H1 (cell line): ENCODE measurements around the gene TMC6. TPM values are rescaled to one million over a fixed set of nuclear protein-coding genes. Genes with fewer than 3 reads are reported as not detected.

ENCODE experiments used
- CBX5 ChIP-seq: fragments of 300-800, 300-1000 bp; sonication (generic); IDR thresholded peaks from 2 replicates; pipeline ENCODE4 v1.7.1; 2016; ENCODE audit warnings: antibody characterized with exemption, low read length, low read depth
- CBX8 ChIP-seq: fragments of 300-800, 300-1000 bp; sonication (generic); IDR thresholded peaks from 2 replicates; pipeline ENCODE4 v1.7.1; 2016; ENCODE audit warnings: low read depth, low read length, borderline replicate concordance
- CHD7 ChIP-seq: fragments of 300-600 bp; sonication (generic); IDR thresholded peaks from 2 replicates; pipeline ENCODE4 v1.7.1; 2012; ENCODE audit warnings: low read length, moderate library complexity, mild to moderate bottlenecking, inconsistent platforms; ENCODE audit not compliant: insufficient replicate concordance
- HDAC6 ChIP-seq: IDR thresholded peaks from one replicate; pipeline ENCODE4 v1.7.1; 2012; ENCODE audit warnings: low read depth, mild to moderate bottlenecking, inconsistent platforms, low read length, moderate library complexity
- POU5F1 ChIP-seq: IDR thresholded peaks from 2 replicates; pipeline ENCODE4 v1.6.1; 2011; ENCODE audit warnings: low read depth, mild to moderate bottlenecking, low read length, moderate library complexity
- RNF2 ChIP-seq: fragments of 200-900, 300-1000 bp; sonication (generic); IDR thresholded peaks from 2 replicates; pipeline ENCODE4 v1.7.1; 2016; ENCODE audit warnings: borderline replicate concordance, low read depth, mild to moderate bottlenecking, antibody characterized with exemption, low read length; ENCODE audit not compliant: poor library complexity, severe bottlenecking; ENCODE audit errors: missing control alignments
- SAP30 ChIP-seq: fragments of 300-600 bp; sonication (generic); IDR thresholded peaks from 2 replicates; pipeline ENCODE4 v1.7.1; 2012; ENCODE audit warnings: low read length, moderate library complexity, mild to moderate bottlenecking, inconsistent platforms; ENCODE audit not compliant: insufficient read depth, insufficient replicate concordance
- TAF7 ChIP-seq: optimal IDR thresholded peaks from 2 replicates; pipeline ENCODE3; 2011; ENCODE audit warnings: low read depth, mild to moderate bottlenecking, inconsistent platforms, low read length, moderate library complexity, borderline replicate concordance
- USF2 ChIP-seq: IDR thresholded peaks from 2 replicates; pipeline ENCODE4 v1.6.1; 2011; ENCODE audit warnings: low read length, improper control_type of control experiment
- polyA plus RNA-seq, 7 experiments: library from polyadenylated mRNA; depleted of rRNA in 3 of 7; stranded (reverse) in 5 of 7; unstranded in 2 of 7; fragments of >200 nt in 5 of 7; fragments of 200-250 nt in 2 of 7; gene quantifications; 1 replicate in 5 of 7; 2 replicates in 1 of 7; 4 replicates in 1 of 7; pipeline versions ENCODE4 v1.2.1 to v1.2.3, GENCODE V29; 2011 to 2013; ENCODE audit warnings: missing spikeins in 2 of 7, mixed read lengths in 2 of 7
- total RNA-seq: library from RNA; stranded (reverse); fragmentation: NEBNext Ultra II Directional; extraction: Animal tissue kit (Norgen Biotek cat#: 25700); gene quantifications from 2 replicates; pipeline ENCODE4 v1.2.1, GENCODE V29; 2021

The TMC6 gene
- total and polyA plus RNA-seq, 2 of the 8 experiments (the other 6 are each of a cell fraction or from before 2014, with no cell fraction given), result 39.4 to 77.6 TPM

DNA sequence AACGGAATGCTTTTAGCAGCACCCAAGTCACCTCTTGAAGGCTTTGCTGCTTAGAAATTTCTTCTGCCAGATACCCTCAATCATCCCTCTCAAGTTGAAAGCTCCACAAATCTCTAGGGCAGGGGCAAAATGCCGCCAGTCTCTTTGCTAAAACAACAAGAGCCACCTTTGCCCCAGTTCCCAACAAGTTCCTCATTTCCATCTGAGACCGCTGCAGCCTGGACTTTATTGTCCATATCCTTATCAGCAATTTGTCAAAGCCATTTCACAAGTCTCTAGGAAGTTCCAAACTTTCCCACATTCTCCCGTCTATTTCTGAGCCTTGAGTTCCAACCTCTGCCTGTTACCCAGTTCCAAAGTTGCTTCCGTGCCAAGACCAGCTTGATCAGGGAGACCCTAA, 27.4 kb downstream of the TMC6 start (continued):
- TF ChIP-seq CHD7 (no peak), HDAC6 (no peak), POU5F1 (no peak), SAP30 (no peak), USF2 (no peak), RNF2 (no peak), CBX8 (no peak), CBX5 (no peak), TAF7 (no peak)
